ENCODE data around the gene OSBPL8. TPM values are rescaled to one million over a fixed set of nuclear protein-coding genes. Genes with fewer than 3 reads are reported as not detected.
"Not testable (repeated sequence)": the region's sequence is repeated elsewhere in the genome, so short reads cannot be mapped to it uniquely, and the experiment has no call there.

Gene OSBPL8
- total RNA-seq, 4 donors from 2014 or later: 50.0 to 55.0 (median 54.7) TPM

- no peaks in the 10 kb centered on the region for H3K27me3 ChIP-seq
- DNase-seq (ENCODE audit: extremely low spot score): no peak
- no peaks in the 10 kb centered on the region for H3K4me1 ChIP-seq
- H3K36me3 ChIP-seq: peaks cover 12 to 71% (median 39%) of the 10 kb centered on the region in 4 donors
- intact Hi-C loops (cut with DNase I): no loop called here
- TF ChIP-seq CTCF (IDR thresholded peaks at IDR 0.05): no peak
- TF ChIP-seq POLR2A (IDR thresholded peaks at IDR 0.05; ENCODE audit: low read depth): no peak
- no peak for TF ChIP-seq POLR2AphosphoS5 (IDR thresholded peaks at IDR 0.05)
- no peak for TF ChIP-seq EP300 (IDR thresholded peaks at IDR 0.05)
- H3K27ac ChIP-seq (replicated peaks in 1 of 4): no peak overlapping the region
- H3K9me3 ChIP-seq: no peaks in the 10 kb centered on the region
- no peak overlapping the region for H3K4me3 ChIP-seq
- 100% methylated on average over 1 of the region's 1 CpG for WGBS
Observed at GRCh38 chr12:76391461-76391860, 168.1 kb downstream of the OSBPL8 start.

- Histone ChIP-seq H3K4me3 (no peak overlapping the region), H3K4me1 (no peaks in the 10 kb centered on the region), H3K27me3 (no peaks in the 10 kb centered on the region), H3K36me3 (peaks cover 18 to 79% (median 48%) of the 10 kb centered on the region in 4 donors), H3K27ac (replicated peaks in 1 of 4) (no peak overlapping the region), H3K9me3 (no peaks in the 10 kb centered on the region)
- intact Hi-C loops (cut with DNase I): no loop called here
- 88% methylated on average over 2 of the region's 2 CpGs for WGBS
- no peak for DNase-seq (ENCODE audit: extremely low spot score)
- TF ChIP-seq POLR2A (IDR thresholded peaks at IDR 0.05; ENCODE audit: low read depth) (no peak), CTCF (IDR thresholded peaks at IDR 0.05) (no peak), EP300 (IDR thresholded peaks at IDR 0.05) (no peak)
Observed at GRCh38 chr12:76387614-76388013, 172.0 kb downstream of the OSBPL8 start.

- Histone ChIP-seq H3K27ac (replicated peaks in 1 of 4) (no peak overlapping the region), H3K27me3 (no peaks in the 10 kb centered on the region), H3K4me1 (no peaks in the 10 kb centered on the region), H3K36me3 (peaks cover 9 to 48% (median 31%) of the 10 kb centered on the region in 4 donors), H3K9me3 (no peaks in the 10 kb centered on the region), H3K4me3 (no peak overlapping the region)
- intact Hi-C loops (cut with DNase I): no loop called here
- no peak for DNase-seq (ENCODE audit: extremely low spot score)
- TF ChIP-seq POLR2AphosphoS5 (IDR thresholded peaks at IDR 0.05) (no peak), EP300 (IDR thresholded peaks at IDR 0.05) (no peak), CTCF (IDR thresholded peaks at IDR 0.05) (no peak), POLR2A (IDR thresholded peaks at IDR 0.05; ENCODE audit: low read depth) (no peak)
- WGBS: 76% methylated on average over 2 of the region's 2 CpGs
Observed at GRCh38 chr12:76384560-76384959, 175.0 kb downstream of the OSBPL8 start.

GRCh38 chr12:76383988-76384387 lies 175.6 kb downstream of the OSBPL8 start:
- TF ChIP-seq POLR2AphosphoS5 (IDR thresholded peaks at IDR 0.05) (no peak), EP300 (IDR thresholded peaks at IDR 0.05) (no peak), CTCF (IDR thresholded peaks at IDR 0.05) (no peak), POLR2A (IDR thresholded peaks at IDR 0.05; ENCODE audit: low read depth) (no peak)
- no peak for DNase-seq (ENCODE audit: extremely low spot score)
- Histone ChIP-seq H3K9me3 (no peaks in the 10 kb centered on the region), H3K27ac (replicated peaks in 1 of 4) (no peak overlapping the region), H3K4me3 (no peak overlapping the region), H3K36me3 (peaks cover 7 to 43% (median 27%) of the 10 kb centered on the region in 4 donors), H3K27me3 (no peaks in the 10 kb centered on the region), H3K4me1 (no peaks in the 10 kb centered on the region)
- intact Hi-C loops (cut with DNase I): no loop called here
- WGBS: 93% methylated on average over 3 of the region's 3 CpGs

- TF ChIP-seq CTCF (IDR thresholded peaks at IDR 0.05): no peak
- no peak for TF ChIP-seq POLR2AphosphoS5 (IDR thresholded peaks at IDR 0.05)
- TF ChIP-seq POLR2A (IDR thresholded peaks at IDR 0.05; ENCODE audit: low read depth): no peak
- TF ChIP-seq EP300 (IDR thresholded peaks at IDR 0.05): no peak
- 98% methylated on average over 1 of the region's 1 CpG for WGBS
- peaks cover 0 to 54% (median 32%) of the 10 kb centered on the region in 4 donors for H3K36me3 ChIP-seq
- no peak for DNase-seq (ENCODE audit: extremely low spot score)
- intact Hi-C loops (cut with DNase I): no loop called here
- no peaks in the 10 kb centered on the region for H3K4me1 ChIP-seq
- H3K9me3 ChIP-seq: no peaks in the 10 kb centered on the region
- no peak overlapping the region for H3K27ac ChIP-seq (replicated peaks in 1 of 4)
- no peaks in the 10 kb centered on the region for H3K27me3 ChIP-seq
- H3K4me3 ChIP-seq: no peak overlapping the region
Observed at GRCh38 chr12:76379261-76379660, 180.3 kb downstream of the OSBPL8 start.

GRCh38 chr12:76376876-76377275 lies 182.7 kb downstream of the OSBPL8 start:
- peaks cover 0 to 62% (median 36%) of the 10 kb centered on the region in 4 donors for H3K36me3 ChIP-seq
- intact Hi-C loops (cut with DNase I); H3K4me1 ChIP-seq; H3K27ac ChIP-seq (replicated peaks in 1 of 4); H3K27me3 ChIP-seq; H3K4me3 ChIP-seq; H3K9me3 ChIP-seq; DNase-seq (ENCODE audit: extremely low spot score): not testable (repeated sequence)
- 92% methylated on average over 1 of the region's 1 CpG for WGBS

All from esophagus muscularis mucosa (tissue), 4 donors.